ENCODE data around the gene RAPGEF4. TPM values are rescaled to one million over a fixed set of nuclear protein-coding genes. Genes with fewer than 3 reads are reported as not detected.

The RAPGEF4 gene
- total RNA-seq, 3 donors from 2014 or later: 1.2 to 2.8 (median 2.2) TPM

DNA sequence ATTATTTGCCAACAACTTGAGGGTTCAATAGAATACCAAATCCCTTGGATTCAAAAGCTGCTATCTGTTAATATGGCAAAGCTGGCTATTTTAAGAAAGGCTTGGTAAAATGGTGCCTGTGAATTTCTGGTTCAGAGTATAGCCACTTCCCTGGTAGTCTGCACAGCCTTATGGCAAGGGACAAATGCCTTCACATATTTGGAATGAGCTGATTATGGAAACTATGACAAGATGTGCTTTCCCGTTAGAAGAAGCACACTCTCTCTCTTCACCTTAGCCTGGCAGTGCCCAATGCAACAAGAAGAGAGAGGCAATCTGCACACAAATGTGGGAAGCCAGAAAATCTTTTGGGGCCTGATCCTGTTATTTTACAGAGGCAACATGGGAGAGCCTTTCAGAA, 292.5 kb downstream of the RAPGEF4 start:
- TF ChIP-seq, protein P1, sequence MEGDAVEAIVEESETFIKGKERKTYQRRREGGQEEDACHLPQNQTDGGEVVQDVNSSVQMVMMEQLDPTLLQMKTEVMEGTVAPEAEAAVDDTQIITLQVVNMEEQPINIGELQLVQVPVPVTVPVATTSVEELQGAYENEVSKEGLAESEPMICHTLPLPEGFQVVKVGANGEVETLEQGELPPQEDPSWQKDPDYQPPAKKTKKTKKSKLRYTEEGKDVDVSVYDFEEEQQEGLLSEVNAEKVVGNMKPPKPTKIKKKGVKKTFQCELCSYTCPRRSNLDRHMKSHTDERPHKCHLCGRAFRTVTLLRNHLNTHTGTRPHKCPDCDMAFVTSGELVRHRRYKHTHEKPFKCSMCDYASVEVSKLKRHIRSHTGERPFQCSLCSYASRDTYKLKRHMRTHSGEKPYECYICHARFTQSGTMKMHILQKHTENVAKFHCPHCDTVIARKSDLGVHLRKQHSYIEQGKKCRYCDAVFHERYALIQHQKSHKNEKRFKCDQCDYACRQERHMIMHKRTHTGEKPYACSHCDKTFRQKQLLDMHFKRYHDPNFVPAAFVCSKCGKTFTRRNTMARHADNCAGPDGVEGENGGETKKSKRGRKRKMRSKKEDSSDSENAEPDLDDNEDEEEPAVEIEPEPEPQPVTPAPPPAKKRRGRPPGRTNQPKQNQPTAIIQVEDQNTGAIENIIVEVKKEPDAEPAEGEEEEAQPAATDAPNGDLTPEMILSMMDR (IDR thresholded peaks at IDR 0.05): no peak
- ATAC-seq (no peak), DNase-seq (no peak)
- Histone ChIP-seq H3K9me3 (no peaks in the 10 kb centered on the region), H3K4me3 (no peak overlapping the region), H3K36me3 (ENCODE audit: low read depth) (no peaks in the 10 kb centered on the region), H3K4me1 (ENCODE audit: low read depth) (peaks cover 14% of the 10 kb centered on the region)
- intact Hi-C loops (cut with DNase I, micrococcal nuclease): loop anchor here (5.0 kb wide), 2 partner anchors 179 to 184 kb away; no protein-coding TSS in a partner anchor

DNA sequence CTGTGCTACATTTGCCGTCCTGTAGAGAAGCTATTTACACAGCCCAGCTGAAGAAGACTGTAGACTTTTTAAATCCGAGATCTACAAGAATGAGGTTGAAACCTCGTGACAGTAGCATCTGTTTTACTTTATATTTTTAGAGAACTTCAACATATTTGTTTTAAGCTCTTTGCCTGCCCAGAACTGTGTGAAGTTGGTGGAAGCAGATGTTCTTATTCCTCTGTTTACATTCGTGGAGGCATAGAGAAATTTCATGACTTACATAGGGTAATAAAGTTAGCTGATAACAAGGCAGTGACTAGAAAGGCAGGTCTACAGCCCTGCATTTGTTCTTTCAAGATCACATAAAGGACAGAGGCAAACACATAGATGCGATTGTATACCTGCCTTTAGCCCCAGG, 293.0 kb downstream of the RAPGEF4 start:
- peaks cover 14% of the 10 kb centered on the region for H3K4me1 ChIP-seq (ENCODE audit: low read depth)
- DNase-seq: peak in 1 of 3 donors; percentile 28
- H3K4me3 ChIP-seq: no peak overlapping the region
- intact Hi-C loops (cut with DNase I, micrococcal nuclease): loop anchor here (5.0 kb wide), 2 partner anchors 179 to 184 kb away; no protein-coding TSS in a partner anchor
- no peaks in the 10 kb centered on the region for H3K36me3 ChIP-seq (ENCODE audit: low read depth)
- ATAC-seq: peak; percentile 90
- TF ChIP-seq, protein P1 (IDR thresholded peaks at IDR 0.05): no peak
- no peaks in the 10 kb centered on the region for H3K9me3 ChIP-seq

DNA sequence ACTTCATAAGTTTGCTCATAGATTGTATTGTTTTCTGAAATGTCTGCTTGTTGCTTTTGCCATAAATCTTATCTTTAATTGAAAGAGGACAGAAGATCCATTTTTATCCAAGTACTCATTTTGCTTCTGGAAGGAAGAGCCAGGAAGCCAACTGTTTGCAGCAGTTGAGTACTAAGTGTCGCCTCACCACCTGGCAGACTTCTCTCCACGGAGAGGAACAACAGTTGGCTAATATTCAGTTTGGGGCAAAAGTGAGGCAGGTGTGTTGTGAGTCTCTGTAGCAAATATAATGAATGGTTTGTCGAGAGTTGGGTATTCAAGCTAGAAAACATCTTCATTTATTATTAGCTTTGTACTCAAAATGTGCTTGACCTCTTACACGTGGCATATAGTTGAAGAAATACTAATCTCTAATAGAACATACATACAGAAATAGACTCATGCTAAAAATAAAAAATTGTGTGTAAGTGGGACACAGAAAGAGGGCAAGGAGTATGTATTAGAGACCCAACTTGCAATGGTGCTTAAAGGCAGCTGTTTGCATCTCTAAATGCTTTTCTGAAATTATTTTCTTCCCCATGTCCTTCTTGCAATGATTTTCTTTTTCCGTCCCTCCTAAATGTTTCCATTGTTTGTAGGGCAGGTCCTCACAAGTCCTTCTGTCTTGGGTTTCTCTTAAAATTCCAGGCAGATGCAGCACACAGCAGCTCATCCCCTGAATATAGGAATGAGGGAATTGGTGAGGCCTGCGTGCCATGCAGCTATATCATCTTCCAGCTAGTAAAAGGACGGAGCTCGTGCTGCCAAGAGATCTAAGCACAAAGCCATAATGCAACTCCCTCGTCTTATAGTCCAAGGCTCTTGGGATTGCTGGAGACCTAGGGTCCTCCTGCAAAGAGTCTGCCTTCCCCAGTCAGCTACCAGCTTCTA, 295.2 kb downstream of the RAPGEF4 start:
- intact Hi-C loops (cut with DNase I, micrococcal nuclease): no loop called here
- Histone ChIP-seq H3K4me3 (no peak overlapping the region), H3K4me1 (ENCODE audit: low read depth) (peaks cover 14% of the 10 kb centered on the region), H3K36me3 (ENCODE audit: low read depth) (no peaks in the 10 kb centered on the region), H3K9me3 (no peaks in the 10 kb centered on the region)
- ATAC-seq (no peak), DNase-seq (no peak)
- TF ChIP-seq, protein P1 (IDR thresholded peaks at IDR 0.05): no peak

DNA sequence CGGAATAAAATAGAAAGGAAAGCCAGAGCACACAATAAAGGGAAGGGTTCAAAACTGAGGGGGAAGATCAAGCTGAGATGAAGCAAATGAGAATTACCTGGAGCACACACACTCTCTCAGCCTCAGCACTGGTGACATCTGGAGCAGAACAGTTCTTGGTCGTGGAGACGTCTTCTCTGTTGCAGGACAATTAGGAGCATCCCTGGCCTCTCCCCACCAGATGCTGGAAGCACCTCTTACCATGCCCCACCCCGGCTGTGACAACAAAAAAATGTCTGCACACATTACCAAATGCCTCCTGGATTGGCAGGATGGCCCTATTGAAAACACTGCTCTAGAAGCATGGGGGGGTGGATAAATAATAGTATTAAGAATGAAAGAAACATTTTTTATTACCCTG, 296.4 kb downstream of the RAPGEF4 start:
- ATAC-seq (no peak), DNase-seq (no peak)
- TF ChIP-seq, protein P1 (IDR thresholded peaks at IDR 0.05): no peak
- Histone ChIP-seq H3K9me3 (no peaks in the 10 kb centered on the region), H3K4me3 (no peak overlapping the region), H3K4me1 (ENCODE audit: low read depth) (peaks cover 14% of the 10 kb centered on the region), H3K36me3 (ENCODE audit: low read depth) (no peaks in the 10 kb centered on the region)
- intact Hi-C loops (cut with DNase I, micrococcal nuclease): no loop called here

DNA sequence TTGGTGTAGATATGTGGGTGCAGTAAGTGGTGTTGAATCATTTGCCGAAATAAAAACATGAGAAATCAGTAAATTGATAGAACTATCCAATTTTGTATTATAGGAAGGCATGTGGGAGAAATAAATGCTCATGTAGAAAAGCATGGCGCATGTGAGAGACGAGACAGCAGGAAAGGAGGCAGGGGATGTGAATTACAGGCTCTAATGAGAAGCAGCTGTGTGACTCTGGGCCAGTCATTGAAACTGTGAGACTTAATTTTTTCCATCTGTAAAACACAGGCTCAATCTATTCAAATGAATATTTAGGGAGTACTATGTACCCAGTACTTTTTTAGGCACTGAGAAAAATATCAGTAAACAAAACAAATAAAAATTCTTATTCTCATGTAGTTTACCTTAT, 297.4 kb downstream of the RAPGEF4 start:
- peaks cover 9% of the 10 kb centered on the region for H3K4me1 ChIP-seq (ENCODE audit: low read depth)

More for the DNA sequence above, 297.4 kb downstream of the RAPGEF4 start:
- no peak for ATAC-seq
- DNase-seq: no peak
- intact Hi-C loops (cut with DNase I, micrococcal nuclease): no loop called here
- Histone ChIP-seq H3K9me3 (no peaks in the 10 kb centered on the region), H3K4me3 (no peak overlapping the region), H3K36me3 (ENCODE audit: low read depth) (no peaks in the 10 kb centered on the region)
- TF ChIP-seq, protein P1 (IDR thresholded peaks at IDR 0.05): no peak

All from mucosa of descending colon (tissue), 3 donors.